ENCODE data around the gene TM9SF2. TPM values are rescaled to one million over a fixed set of nuclear protein-coding genes. Genes with fewer than 3 reads are reported as not detected.

The TM9SF2 gene
- total and polyA plus RNA-seq, 9 of the 15 experiments (the other 6 are each of a cell fraction or from before 2014, with no cell fraction given) = 23.3 to 83.2 (median 55.1) TPM

DNA sequence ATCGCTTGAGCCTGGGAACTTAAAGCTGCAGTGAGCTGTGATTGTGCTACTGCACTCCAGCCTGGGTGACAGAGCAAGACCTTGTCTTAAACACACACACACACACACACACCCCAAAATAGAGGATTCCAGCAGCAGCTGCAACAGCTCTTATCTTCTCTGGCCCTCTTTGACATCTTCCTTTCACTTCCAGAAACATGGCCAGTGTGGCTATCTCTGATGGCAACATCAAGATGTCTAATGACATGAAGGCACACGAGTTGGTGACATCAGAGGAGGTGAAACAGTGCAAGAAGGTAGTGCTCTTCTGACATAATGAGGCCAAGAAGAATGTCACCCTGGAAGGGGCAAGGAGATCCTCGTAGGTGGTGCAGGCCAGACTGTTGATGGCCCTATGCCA lies 81.2 kb downstream of the TM9SF2 start (continued):
- no peak for TF ChIP-seq ZNF124 (CRISPR knock-in tag; IDR thresholded peaks at IDR 0.05)
- TF ChIP-seq HDAC6 (IDR thresholded peaks at IDR 0.05; ENCODE audit: low read depth, low read length) = no peak
- TF ChIP-seq RFX1 (IDR thresholded peaks at IDR 0.05) = no peak
- no peak for TF ChIP-seq ZNF165 (CRISPR knock-in tag; IDR thresholded peaks at IDR 0.05; ENCODE audit: borderline replicate concordance)
- TF ChIP-seq ZNF699 (CRISPR knock-in tag; IDR thresholded peaks at IDR 0.05; ENCODE audit: insufficient replicate concordance) = no peak
- no peak for TF ChIP-seq TSC22D4 (tag; IDR thresholded peaks at IDR 0.05)
- TF ChIP-seq JUN (IDR thresholded peaks at IDR 0.05; ENCODE audit: borderline replicate concordance, low read depth, low read length) = no peak
- TF ChIP-seq JUN (CRISPR knock-in tag; IDR thresholded peaks at IDR 0.05; ENCODE audit: borderline replicate concordance) = no peak
- no peak for TF ChIP-seq MAFF (IDR thresholded peaks at IDR 0.05; ENCODE audit: low read length)
- TF ChIP-seq BCOR (IDR thresholded peaks at IDR 0.05) = no peak
- TF ChIP-seq TEAD2 (tag; IDR thresholded peaks at IDR 0.05) = no peak
- no peak for TF ChIP-seq HDAC3 (IDR thresholded peaks at IDR 0.05; ENCODE audit: borderline replicate concordance, partially characterized antibody)
- TF ChIP-seq CBX3 (IDR thresholded peaks at IDR 0.05; ENCODE audit: borderline replicate concordance in 1 of 2, low read length in 2 of 2) = no peak
- TF ChIP-seq, protein P1, sequence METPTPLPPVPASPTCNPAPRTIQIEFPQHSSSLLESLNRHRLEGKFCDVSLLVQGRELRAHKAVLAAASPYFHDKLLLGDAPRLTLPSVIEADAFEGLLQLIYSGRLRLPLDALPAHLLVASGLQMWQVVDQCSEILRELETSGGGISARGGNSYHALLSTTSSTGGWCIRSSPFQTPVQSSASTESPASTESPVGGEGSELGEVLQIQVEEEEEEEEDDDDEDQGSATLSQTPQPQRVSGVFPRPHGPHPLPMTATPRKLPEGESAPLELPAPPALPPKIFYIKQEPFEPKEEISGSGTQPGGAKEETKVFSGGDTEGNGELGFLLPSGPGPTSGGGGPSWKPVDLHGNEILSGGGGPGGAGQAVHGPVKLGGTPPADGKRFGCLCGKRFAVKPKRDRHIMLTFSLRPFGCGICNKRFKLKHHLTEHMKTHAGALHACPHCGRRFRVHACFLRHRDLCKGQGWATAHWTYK (CRISPR knock-in tag; IDR thresholded peaks at IDR 0.05) = no peak
- TF ChIP-seq MAZ (CRISPR knock-in tag; conservative IDR thresholded peaks at IDR 0.05 in 1 of 2, IDR thresholded peaks at IDR 0.05 in 1 of 2) = no peak
- no peak for TF ChIP-seq ATF1 (CRISPR knock-in tag; IDR thresholded peaks at IDR 0.05)
- peak; percentile 21; the same call in 1 of the 2 replicates for TF ChIP-seq ATF1 (tag; IDR thresholded peaks at IDR 0.05)
- TF ChIP-seq, protein P2, sequence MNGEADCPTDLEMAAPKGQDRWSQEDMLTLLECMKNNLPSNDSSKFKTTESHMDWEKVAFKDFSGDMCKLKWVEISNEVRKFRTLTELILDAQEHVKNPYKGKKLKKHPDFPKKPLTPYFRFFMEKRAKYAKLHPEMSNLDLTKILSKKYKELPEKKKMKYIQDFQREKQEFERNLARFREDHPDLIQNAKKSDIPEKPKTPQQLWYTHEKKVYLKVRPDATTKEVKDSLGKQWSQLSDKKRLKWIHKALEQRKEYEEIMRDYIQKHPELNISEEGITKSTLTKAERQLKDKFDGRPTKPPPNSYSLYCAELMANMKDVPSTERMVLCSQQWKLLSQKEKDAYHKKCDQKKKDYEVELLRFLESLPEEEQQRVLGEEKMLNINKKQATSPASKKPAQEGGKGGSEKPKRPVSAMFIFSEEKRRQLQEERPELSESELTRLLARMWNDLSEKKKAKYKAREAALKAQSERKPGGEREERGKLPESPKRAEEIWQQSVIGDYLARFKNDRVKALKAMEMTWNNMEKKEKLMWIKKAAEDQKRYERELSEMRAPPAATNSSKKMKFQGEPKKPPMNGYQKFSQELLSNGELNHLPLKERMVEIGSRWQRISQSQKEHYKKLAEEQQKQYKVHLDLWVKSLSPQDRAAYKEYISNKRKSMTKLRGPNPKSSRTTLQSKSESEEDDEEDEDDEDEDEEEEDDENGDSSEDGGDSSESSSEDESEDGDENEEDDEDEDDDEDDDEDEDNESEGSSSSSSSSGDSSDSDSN (IDR thresholded peaks at IDR 0.05; ENCODE audit: borderline replicate concordance in 1 of 2, low read depth in 2 of 2, low read length in 2 of 2) = no peak
- TF ChIP-seq ELK3 (CRISPR knock-in tag; IDR thresholded peaks at IDR 0.05) = no peak
- TF ChIP-seq ARID1B (IDR thresholded peaks at IDR 0.05) = peak; percentile 76
- peak; percentile 58; the same call in 1 of the 2 replicates for TF ChIP-seq MTA2 (IDR thresholded peaks at IDR 0.05; ENCODE audit: low read depth)
- TF ChIP-seq NFE2 (IDR thresholded peaks at IDR 0.05; ENCODE audit: low read depth) = no peak
- no peak for TF ChIP-seq ETS2 (tag; IDR thresholded peaks at IDR 0.05; ENCODE audit: borderline replicate concordance, poor library complexity, severe bottlenecking)
- TF ChIP-seq, protein P3, sequence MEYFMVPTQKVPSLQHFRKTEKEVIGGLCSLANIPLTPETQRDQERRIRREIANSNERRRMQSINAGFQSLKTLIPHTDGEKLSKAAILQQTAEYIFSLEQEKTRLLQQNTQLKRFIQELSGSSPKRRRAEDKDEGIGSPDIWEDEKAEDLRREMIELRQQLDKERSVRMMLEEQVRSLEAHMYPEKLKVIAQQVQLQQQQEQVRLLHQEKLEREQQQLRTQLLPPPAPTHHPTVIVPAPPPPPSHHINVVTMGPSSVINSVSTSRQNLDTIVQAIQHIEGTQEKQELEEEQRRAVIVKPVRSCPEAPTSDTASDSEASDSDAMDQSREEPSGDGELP (CRISPR knock-in tag; IDR thresholded peaks at IDR 0.05; ENCODE audit: borderline replicate concordance) = no peak
